ENCODE data around the gene GYS2.

GYS2 gene

DNA sequence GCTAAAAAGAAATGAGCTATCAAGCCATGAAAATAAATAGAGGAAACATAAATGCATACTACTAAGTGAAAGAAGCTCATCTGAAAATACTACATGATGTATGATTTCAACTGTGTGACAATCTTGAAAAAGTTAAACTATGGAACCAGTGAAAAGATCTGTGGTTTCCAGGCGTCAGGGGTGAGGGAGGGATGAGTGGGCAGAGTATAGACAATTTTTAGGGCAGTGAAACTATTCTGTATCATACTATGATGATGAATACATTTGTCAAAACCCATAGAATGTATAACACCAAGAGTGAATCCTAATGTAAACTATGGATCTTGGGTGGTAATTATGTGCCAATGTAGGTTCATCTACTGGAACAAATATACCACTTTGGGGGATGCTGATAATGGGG lies 57.2 kb downstream of the GYS2 start:
- H3K79me2 ChIP-seq (ENCODE audit: insufficient read depth, low read length): no peaks in the 10 kb centered on the region
- no peak overlapping the region for H3K9ac ChIP-seq (ENCODE audit: low read length)
- H3K4me2 ChIP-seq (ENCODE audit: low read depth, low read length, poor library complexity, severe bottlenecking): no peak overlapping the region
- H3K9me3 ChIP-seq (ENCODE audit: insufficient read depth, low read length): no peaks in the 10 kb centered on the region
- H3K9me2 ChIP-seq (replicated peaks; ENCODE audit: insufficient read depth, low read length): no peaks in the 10 kb centered on the region
- no peak overlapping the region for H2AFZ ChIP-seq (ENCODE audit: low read depth, low read length, severe bottlenecking)
- H3K4me3 ChIP-seq (ENCODE audit: insufficient read depth, low read length, poor library complexity, severe bottlenecking): no peak overlapping the region
- TF ChIP-seq, protein P1, sequence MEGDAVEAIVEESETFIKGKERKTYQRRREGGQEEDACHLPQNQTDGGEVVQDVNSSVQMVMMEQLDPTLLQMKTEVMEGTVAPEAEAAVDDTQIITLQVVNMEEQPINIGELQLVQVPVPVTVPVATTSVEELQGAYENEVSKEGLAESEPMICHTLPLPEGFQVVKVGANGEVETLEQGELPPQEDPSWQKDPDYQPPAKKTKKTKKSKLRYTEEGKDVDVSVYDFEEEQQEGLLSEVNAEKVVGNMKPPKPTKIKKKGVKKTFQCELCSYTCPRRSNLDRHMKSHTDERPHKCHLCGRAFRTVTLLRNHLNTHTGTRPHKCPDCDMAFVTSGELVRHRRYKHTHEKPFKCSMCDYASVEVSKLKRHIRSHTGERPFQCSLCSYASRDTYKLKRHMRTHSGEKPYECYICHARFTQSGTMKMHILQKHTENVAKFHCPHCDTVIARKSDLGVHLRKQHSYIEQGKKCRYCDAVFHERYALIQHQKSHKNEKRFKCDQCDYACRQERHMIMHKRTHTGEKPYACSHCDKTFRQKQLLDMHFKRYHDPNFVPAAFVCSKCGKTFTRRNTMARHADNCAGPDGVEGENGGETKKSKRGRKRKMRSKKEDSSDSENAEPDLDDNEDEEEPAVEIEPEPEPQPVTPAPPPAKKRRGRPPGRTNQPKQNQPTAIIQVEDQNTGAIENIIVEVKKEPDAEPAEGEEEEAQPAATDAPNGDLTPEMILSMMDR (IDR thresholded peaks at IDR 0.05; ENCODE audit: insufficient read depth, low read length, poor library complexity, severe bottlenecking): no peak
- no peak for TF ChIP-seq EZH2phosphoT487 (conservative IDR thresholded peaks at IDR 0.05; ENCODE audit: low read length)
- no peaks in the 10 kb centered on the region for H3F3A ChIP-seq (ENCODE audit: insufficient read depth)
- H3K27ac ChIP-seq (ENCODE audit: low read depth, low read length): no peak overlapping the region
- H3K36me3 ChIP-seq (ENCODE audit: low read length): no peaks in the 10 kb centered on the region
- no peaks in the 10 kb centered on the region for H3K27me3 ChIP-seq (ENCODE audit: low read length)
- no peaks in the 10 kb centered on the region for H4K20me1 ChIP-seq (ENCODE audit: low read depth, low read length)

GRCh38 chr12:21546716-21547115 lies 57.9 kb downstream of the GYS2 start:
- no peak overlapping the region for H3K4me2 ChIP-seq (ENCODE audit: low read depth, low read length, poor library complexity, severe bottlenecking)
- no peak overlapping the region for H3K9ac ChIP-seq (ENCODE audit: low read length)
- no peaks in the 10 kb centered on the region for H3K36me3 ChIP-seq (ENCODE audit: low read length)
- H3K27me3 ChIP-seq (ENCODE audit: low read length): no peaks in the 10 kb centered on the region
- no peaks in the 10 kb centered on the region for H4K20me1 ChIP-seq (ENCODE audit: low read depth, low read length)
- H3K4me3 ChIP-seq (ENCODE audit: insufficient read depth, low read length, poor library complexity, severe bottlenecking): no peak overlapping the region
- H3K9me3 ChIP-seq (ENCODE audit: insufficient read depth, low read length): no peaks in the 10 kb centered on the region
- no peak for TF ChIP-seq EZH2phosphoT487 (conservative IDR thresholded peaks at IDR 0.05; ENCODE audit: low read length)
- TF ChIP-seq, protein P1 (IDR thresholded peaks at IDR 0.05; ENCODE audit: insufficient read depth, low read length, poor library complexity, severe bottlenecking): no peak
- H3K9me2 ChIP-seq (replicated peaks; ENCODE audit: insufficient read depth, low read length): no peaks in the 10 kb centered on the region
- H3K79me2 ChIP-seq (ENCODE audit: insufficient read depth, low read length): no peaks in the 10 kb centered on the region
- H3F3A ChIP-seq (ENCODE audit: insufficient read depth): no peaks in the 10 kb centered on the region
- H2AFZ ChIP-seq (ENCODE audit: low read depth, low read length, severe bottlenecking): no peak overlapping the region
- no peak overlapping the region for H3K27ac ChIP-seq (ENCODE audit: low read depth, low read length)

DNA sequence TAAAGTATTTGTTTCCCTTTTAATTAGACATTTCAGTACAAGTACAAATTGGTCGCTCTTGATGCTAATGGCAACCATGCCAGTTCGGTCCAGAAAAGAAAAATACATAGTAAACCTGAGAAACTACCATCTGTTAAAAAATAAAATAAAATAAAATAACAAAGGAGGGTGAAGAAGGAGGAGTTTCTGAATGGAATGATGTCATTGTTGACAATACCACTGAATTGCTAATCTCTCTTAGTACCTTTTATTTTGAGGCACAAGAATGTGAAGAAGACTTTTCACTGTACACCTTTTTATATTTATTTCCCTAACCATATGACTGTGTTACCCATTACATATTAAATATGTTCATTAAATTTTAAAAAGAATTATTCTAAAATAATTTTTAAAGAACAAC lies 59.1 kb downstream of the GYS2 start:
- Histone ChIP-seq H3K9me3 (ENCODE audit: insufficient read depth, low read length) (no peaks in the 10 kb centered on the region), H3K4me2 (ENCODE audit: low read depth, low read length, poor library complexity, severe bottlenecking) (no peak overlapping the region), H3K79me2 (ENCODE audit: insufficient read depth, low read length) (no peaks in the 10 kb centered on the region), H3F3A (ENCODE audit: insufficient read depth) (no peaks in the 10 kb centered on the region), H3K36me3 (ENCODE audit: low read length) (no peaks in the 10 kb centered on the region), H3K9ac (ENCODE audit: low read length) (no peak overlapping the region), H3K27me3 (ENCODE audit: low read length) (no peaks in the 10 kb centered on the region), H3K27ac (ENCODE audit: low read depth, low read length) (no peak overlapping the region), H4K20me1 (ENCODE audit: low read depth, low read length) (no peaks in the 10 kb centered on the region), H3K9me2 (replicated peaks; ENCODE audit: insufficient read depth, low read length) (no peaks in the 10 kb centered on the region), H3K4me3 (ENCODE audit: insufficient read depth, low read length, poor library complexity, severe bottlenecking) (no peak overlapping the region), H2AFZ (ENCODE audit: low read depth, low read length, severe bottlenecking) (no peak overlapping the region)
- no peak for TF ChIP-seq EZH2phosphoT487 (conservative IDR thresholded peaks at IDR 0.05; ENCODE audit: low read length)
- TF ChIP-seq, protein P1 (IDR thresholded peaks at IDR 0.05; ENCODE audit: insufficient read depth, low read length, poor library complexity, severe bottlenecking): no peak

Measured in SU-DHL-6 (cell line).